PFSK-1 (cell line): ENCODE data around the gene ZDHHC17.

Experiments
- FOXP2 ChIP-seq: optimal IDR thresholded peaks from 2 replicates; pipeline ENCODE3; 2011; ENCODE audit warnings: borderline replicate concordance, control low read depth, inconsistent platforms; ENCODE audit not compliant: insufficient read depth; ENCODE audit errors: extremely low read length, extremely low read depth
- POLR2AphosphoS5 ChIP-seq: IDR thresholded peaks from 2 replicates; pipeline ENCODE4 v1.6.1; 2012; ENCODE audit warnings: low read depth, mild to moderate bottlenecking, control low read depth, low read length, moderate library complexity
- REST ChIP-seq, 2 experiments: IDR thresholded peaks; 2 replicates each; pipeline versions ENCODE4 v1.6.1 to v1.8.0; 2011 to 2012; ENCODE audit warnings: low read depth in 2 of 2, low read length in 2 of 2, control low read depth in 1 of 2, inconsistent platforms in 1 of 2, mild to moderate bottlenecking in 1 of 2, moderate library complexity in 1 of 2; ENCODE audit not compliant: insufficient read depth in 1 of 2
- SIN3A ChIP-seq: IDR thresholded peaks from 2 replicates; pipeline ENCODE4 v1.6.1; 2012; ENCODE audit warnings: mild to moderate bottlenecking, low read length, moderate library complexity, borderline replicate concordance; ENCODE audit not compliant: insufficient read depth

GRCh38 chr12:76883151-76883550 is 119.2 kb downstream of the ZDHHC17 start:
- TF ChIP-seq REST (IDR thresholded peaks at IDR 0.05; ENCODE audit: insufficient read depth in 1 of 2, low read depth in 2 of 2, low read length in 2 of 2) (no peak), SIN3A (no peak), FOXP2 (no peak), POLR2AphosphoS5 (no peak)
